ENCODE measurements around the gene CCDC107.

The CCDC107 gene

GRCh38 chr9:35706951-35707350 lies 48.9 kb downstream of the CCDC107 start:
- DNase-seq = no peak

GRCh38 chr9:35708146-35708545 lies 50.1 kb downstream of the CCDC107 start:
- DNase-seq = no peak

- no peak for DNase-seq
Measured at GRCh38 chr9:35710818-35711500, 52.9 kb downstream of the CCDC107 start.

Measured in fibroblast of skin of right biceps (primary cell).